Measurements from ENCODE around the gene AGAP1. TPM values are rescaled to one million over a fixed set of nuclear protein-coding genes. Genes with fewer than 3 reads are reported as not detected.

Gene AGAP1
- polyA plus RNA-seq, 2 of the 4 experiments (the other 2 are of a cell fraction) = 20.2 to 21.9 TPM

DNA sequence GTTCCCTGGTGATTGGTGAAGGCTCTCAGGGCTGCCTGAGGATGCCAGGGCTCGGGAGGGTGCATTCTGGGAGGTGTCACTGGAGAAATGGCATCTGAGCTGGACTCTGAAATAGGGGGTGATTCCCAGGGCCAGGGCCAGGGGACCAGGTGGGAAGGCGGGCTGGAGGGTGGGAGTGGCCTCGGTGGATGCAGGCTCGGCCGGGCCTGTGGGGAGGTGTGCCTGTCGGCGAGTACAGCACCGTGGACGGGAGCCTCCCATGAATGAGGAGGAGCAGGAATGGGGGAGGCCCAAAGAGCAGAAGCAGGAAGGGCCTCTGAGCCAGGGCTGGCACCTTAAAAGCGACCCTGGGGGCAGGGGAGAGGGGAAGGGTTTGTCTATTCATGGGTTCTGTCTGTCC is 557.5 kb downstream of the AGAP1 start:
- H3K9me3 ChIP-seq = no peaks in the 10 kb centered on the region
- ATAC-seq = no peak
- TF ChIP-seq, protein P1, sequence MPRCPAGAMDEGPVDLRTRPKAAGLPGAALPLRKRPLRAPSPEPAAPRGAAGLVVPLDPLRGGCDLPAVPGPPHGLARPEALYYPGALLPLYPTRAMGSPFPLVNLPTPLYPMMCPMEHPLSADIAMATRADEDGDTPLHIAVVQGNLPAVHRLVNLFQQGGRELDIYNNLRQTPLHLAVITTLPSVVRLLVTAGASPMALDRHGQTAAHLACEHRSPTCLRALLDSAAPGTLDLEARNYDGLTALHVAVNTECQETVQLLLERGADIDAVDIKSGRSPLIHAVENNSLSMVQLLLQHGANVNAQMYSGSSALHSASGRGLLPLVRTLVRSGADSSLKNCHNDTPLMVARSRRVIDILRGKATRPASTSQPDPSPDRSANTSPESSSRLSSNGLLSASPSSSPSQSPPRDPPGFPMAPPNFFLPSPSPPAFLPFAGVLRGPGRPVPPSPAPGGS (IDR thresholded peaks at IDR 0.05) = no peak
- TF ChIP-seq, protein P2, sequence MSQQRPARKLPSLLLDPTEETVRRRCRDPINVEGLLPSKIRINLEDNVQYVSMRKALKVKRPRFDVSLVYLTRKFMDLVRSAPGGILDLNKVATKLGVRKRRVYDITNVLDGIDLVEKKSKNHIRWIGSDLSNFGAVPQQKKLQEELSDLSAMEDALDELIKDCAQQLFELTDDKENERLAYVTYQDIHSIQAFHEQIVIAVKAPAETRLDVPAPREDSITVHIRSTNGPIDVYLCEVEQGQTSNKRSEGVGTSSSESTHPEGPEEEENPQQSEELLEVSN (IDR thresholded peaks at IDR 0.05; ENCODE audit: borderline replicate concordance, low read depth) = no peak
- TF ChIP-seq, protein P3, sequence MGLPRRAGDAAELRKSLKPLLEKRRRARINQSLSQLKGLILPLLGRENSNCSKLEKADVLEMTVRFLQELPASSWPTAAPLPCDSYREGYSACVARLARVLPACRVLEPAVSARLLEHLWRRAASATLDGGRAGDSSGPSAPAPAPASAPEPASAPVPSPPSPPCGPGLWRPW (IDR thresholded peaks at IDR 0.05) = no peak
- TF ChIP-seq POLR2A (IDR thresholded peaks at IDR 0.05; ENCODE audit: low read length) (no peak), CBX8 (IDR thresholded peaks at IDR 0.05) (no peak), KDM5A (IDR thresholded peaks at IDR 0.05) (no peak), RNF2 (IDR thresholded peaks at IDR 0.05; ENCODE audit: borderline replicate concordance, low read depth) (no peak), MAFK (IDR thresholded peaks at IDR 0.05; ENCODE audit: partially characterized antibody) (no peak)
- TF ChIP-seq, protein P4, sequence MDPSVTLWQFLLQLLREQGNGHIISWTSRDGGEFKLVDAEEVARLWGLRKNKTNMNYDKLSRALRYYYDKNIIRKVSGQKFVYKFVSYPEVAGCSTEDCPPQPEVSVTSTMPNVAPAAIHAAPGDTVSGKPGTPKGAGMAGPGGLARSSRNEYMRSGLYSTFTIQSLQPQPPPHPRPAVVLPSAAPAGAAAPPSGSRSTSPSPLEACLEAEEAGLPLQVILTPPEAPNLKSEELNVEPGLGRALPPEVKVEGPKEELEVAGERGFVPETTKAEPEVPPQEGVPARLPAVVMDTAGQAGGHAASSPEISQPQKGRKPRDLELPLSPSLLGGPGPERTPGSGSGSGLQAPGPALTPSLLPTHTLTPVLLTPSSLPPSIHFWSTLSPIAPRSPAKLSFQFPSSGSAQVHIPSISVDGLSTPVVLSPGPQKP (IDR thresholded peaks at IDR 0.05; ENCODE audit: low read depth, low read length) = no peak
- no peak overlapping the region for H3K4me2 ChIP-seq
- DNase-seq (ENCODE audit: low read depth in 1 of 2, low spot score in 1 of 2) = no peak
- FAIRE-seq = no peak
- 84% methylated on average over 10 of the region's 10 CpGs for WGBS (ENCODE audit: missing lambda C conversion rate)
- ChIA-PET POLR2A (no interaction called here), CTCF (no interaction called here)
- no peak overlapping the region for H3K4me3 ChIP-seq
- peaks cover 11% of the 10 kb centered on the region; the same call in 1 of the 3 replicates for H3K4me1 ChIP-seq
- no peak overlapping the region for H3K27ac ChIP-seq

DNA sequence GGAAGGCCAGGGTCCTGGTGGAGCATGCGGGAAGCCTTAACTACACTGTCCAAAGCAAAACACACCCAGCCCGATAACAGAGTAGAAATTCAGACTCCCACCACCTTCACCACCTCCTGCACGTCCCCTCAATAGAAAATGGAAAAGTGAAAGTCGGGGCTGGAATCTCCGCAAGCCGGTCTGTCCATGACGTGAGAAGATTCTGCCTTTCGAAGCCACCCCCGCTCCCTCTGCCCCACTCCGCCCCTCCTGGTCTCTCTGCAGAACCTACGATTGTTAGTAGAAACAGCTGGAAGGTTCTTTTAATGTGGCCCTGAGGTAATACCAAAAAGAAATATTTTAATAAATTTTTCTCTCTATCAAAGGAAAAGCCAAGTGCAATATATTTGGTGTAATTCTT is 558.0 kb downstream of the AGAP1 start:
- POLR2A ChIA-PET = no interaction called here
- H3K27ac ChIP-seq = no peak overlapping the region
- TF ChIP-seq RFX5 (IDR thresholded peaks at IDR 0.05) = no peak
- no peak for TF ChIP-seq ZSCAN20 (CRISPR knock-in tag; IDR thresholded peaks at IDR 0.05)
- TF ChIP-seq POLR2AphosphoS2 (conservative IDR thresholded peaks at IDR 0.05; ENCODE audit: low read length) = no peak
- TF ChIP-seq CEBPB (IDR thresholded peaks at IDR 0.05) = no peak
- no peak for TF ChIP-seq RNF2 (IDR thresholded peaks at IDR 0.05; ENCODE audit: borderline replicate concordance, low read depth)
- TF ChIP-seq KDM1A (IDR thresholded peaks at IDR 0.05; ENCODE audit: low read depth) = no peak
- TF ChIP-seq, protein P4 (IDR thresholded peaks at IDR 0.05; ENCODE audit: low read depth, low read length) = no peak
- TF ChIP-seq, protein P5, sequence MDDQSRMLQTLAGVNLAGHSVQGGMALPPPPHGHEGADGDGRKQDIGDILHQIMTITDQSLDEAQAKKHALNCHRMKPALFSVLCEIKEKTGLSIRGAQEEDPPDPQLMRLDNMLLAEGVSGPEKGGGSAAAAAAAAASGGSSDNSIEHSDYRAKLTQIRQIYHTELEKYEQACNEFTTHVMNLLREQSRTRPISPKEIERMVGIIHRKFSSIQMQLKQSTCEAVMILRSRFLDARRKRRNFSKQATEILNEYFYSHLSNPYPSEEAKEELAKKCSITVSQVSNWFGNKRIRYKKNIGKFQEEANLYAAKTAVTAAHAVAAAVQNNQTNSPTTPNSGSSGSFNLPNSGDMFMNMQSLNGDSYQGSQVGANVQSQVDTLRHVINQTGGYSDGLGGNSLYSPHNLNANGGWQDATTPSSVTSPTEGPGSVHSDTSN (IDR thresholded peaks at IDR 0.05) = no peak
- TF ChIP-seq NR3C1 (IDR thresholded peaks at IDR 0.05) = no peak
- no peak for TF ChIP-seq BHLHE40 (IDR thresholded peaks at IDR 0.05; ENCODE audit: low read depth, low read length)
- no peak for TF ChIP-seq ZFP36 (IDR thresholded peaks at IDR 0.05; ENCODE audit: borderline replicate concordance, partially characterized antibody)
- TF ChIP-seq, protein P6, sequence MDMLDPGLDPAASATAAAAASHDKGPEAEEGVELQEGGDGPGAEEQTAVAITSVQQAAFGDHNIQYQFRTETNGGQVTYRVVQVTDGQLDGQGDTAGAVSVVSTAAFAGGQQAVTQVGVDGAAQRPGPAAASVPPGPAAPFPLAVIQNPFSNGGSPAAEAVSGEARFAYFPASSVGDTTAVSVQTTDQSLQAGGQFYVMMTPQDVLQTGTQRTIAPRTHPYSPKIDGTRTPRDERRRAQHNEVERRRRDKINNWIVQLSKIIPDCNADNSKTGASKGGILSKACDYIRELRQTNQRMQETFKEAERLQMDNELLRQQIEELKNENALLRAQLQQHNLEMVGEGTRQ (IDR thresholded peaks at IDR 0.05) = no peak
- no peak for TF ChIP-seq RCOR1 (IDR thresholded peaks at IDR 0.05; ENCODE audit: low read depth, low read length)
- TF ChIP-seq, protein P3 (IDR thresholded peaks at IDR 0.05) = no peak
- TF ChIP-seq CHD2 (IDR thresholded peaks at IDR 0.05; ENCODE audit: low read length, partially characterized antibody) = no peak
- no peak for TF ChIP-seq CBX8 (IDR thresholded peaks at IDR 0.05)
- TF ChIP-seq GATA3 (IDR thresholded peaks at IDR 0.05; ENCODE audit: borderline replicate concordance) = no peak
- peaks cover 11% of the 10 kb centered on the region; the same call in 1 of the 3 replicates for H3K4me1 ChIP-seq
- no peak overlapping the region for H3K4me3 ChIP-seq
- no peaks in the 10 kb centered on the region for H3K9me3 ChIP-seq
- H3K4me2 ChIP-seq = no peak overlapping the region
- ATAC-seq = no peak
- CTCF ChIA-PET = no interaction called here
- no peak for DNase-seq (ENCODE audit: low read depth in 1 of 2, low spot score in 1 of 2)
- 93% methylated on average over 11 of the region's 11 CpGs for WGBS (ENCODE audit: missing lambda C conversion rate)
- FAIRE-seq = no peak

All from A549 (cell line).